Amniotic epithelial cell (primary cell): ENCODE measurements around the gene CNN1.
A peak's percentile ranks its signal among the peaks of the same experiment; 100 is the strongest.

Source experiments
- DNase-seq: peaks from one replicate; pipeline ENCODE4 v3.0.0-alpha.2; 2010; ENCODE audit warnings: low read depth

CNN1 gene

GRCh38 chr19:11538232-11539036 is at the start of gene CNN1:
CNN1 (plus strand) TSS chr19:11538851; CDS start chr19:11538928, 77 bp downstream.
- DNase-seq: peak; percentile 67

GRCh38 chr19:11489378-11489777 is 49.3 kb upstream of the CNN1 start:
- no peak for DNase-seq

DNA sequence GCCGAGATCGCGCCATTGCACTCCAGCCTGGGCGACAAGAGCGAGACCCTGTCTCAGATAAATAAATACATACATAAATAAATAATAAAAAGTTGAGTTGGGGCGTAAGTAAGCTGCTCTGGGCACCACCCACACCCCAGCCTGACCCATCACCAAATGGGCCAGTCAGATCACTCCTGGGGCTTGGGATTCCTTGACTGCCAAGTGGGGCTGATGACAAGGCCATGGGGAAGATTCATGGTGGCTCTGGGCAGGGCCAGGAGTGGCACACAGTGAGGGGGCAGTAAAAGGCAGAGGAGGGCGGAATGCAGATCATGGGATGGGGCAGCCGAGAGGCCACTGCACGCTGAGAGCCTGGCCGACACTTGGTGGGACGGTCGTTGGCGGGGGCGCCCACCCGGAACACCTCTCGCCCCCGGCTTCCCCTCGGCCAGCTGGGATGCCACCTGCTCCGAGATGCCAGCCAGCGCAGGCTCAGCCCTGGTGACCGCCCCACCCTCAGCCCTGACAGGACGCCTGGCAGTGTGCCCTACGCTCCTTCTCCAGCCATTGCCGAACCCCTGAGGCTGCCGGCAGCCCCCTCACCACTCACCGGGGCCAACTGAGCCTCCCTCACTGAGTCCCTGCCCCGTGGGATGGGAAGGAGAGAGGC is 43.9 kb upstream of the CNN1 start:
- no peak for DNase-seq

DNA sequence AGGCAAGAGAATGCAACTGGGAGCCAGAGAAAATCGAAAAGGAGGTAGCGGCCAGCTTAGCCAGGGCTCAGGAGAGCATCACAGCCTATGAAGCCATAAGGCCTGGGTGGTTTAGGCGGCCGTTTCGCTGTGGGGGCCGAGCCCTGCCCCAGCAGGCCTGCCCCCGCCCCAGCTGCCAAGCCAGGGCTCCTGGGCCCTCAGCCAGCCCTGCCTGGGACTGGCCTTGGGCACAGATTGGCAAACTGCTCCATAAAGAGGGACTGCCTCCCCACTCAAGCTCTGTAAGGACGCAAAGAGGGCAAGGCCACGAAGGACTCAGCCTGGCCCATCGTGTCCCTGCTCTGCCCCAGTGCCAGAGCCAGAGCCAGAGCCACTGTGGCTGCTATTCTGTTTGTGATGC is 43.2 kb upstream of the CNN1 start:
- DNase-seq: no peak

DNA sequence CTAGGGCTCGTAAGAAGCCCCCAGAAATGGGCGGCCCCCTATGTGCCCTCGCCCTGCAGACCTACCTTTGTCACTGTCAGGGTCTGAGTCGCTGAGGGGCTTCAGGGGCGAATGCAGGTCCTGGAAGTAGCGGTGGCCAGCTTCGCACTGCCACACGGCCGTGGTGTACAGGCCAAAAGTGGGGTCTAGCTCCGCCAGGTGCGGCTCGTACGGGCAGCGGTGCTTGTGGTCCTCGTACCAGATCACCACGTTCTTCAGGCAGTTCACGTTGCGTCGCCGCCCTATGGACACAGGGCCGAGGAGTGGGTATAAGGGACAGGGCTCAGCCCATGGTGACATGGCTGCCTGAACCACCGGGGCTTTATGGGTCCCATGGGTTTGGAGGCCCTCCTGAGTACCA is 42.8 kb upstream of the CNN1 start:
- DNase-seq: no peak

GRCh38 chr19:11496391-11497163 is 42.1 kb upstream of the CNN1 start:
- DNase-seq: peak; percentile 85

DNA sequence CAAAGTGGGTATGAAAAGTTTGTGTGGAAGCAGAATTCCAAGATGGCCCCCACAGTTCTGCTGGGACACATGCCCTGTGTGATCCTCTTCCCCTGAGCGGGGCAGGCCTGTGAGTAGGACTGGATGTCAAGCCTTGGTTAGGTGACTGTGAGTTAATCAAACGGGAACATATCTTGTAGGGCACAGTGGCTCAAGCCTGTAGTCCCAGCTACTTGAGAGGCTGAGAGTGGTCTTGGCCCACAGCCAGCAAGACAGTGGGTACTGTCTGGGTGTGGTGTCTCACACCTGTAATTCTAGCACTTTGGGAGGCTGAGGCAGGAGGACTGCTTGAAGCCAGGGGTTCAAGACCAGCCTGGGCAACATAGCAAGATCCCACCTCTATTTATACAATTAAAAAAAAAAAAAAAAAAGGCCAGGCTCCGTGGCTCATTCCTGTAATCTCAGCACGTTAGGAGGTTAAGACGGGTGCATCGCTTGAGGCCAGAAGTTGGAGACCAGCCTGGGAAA is 39.4 kb upstream of the CNN1 start:
- DNase-seq: no peak

DNA sequence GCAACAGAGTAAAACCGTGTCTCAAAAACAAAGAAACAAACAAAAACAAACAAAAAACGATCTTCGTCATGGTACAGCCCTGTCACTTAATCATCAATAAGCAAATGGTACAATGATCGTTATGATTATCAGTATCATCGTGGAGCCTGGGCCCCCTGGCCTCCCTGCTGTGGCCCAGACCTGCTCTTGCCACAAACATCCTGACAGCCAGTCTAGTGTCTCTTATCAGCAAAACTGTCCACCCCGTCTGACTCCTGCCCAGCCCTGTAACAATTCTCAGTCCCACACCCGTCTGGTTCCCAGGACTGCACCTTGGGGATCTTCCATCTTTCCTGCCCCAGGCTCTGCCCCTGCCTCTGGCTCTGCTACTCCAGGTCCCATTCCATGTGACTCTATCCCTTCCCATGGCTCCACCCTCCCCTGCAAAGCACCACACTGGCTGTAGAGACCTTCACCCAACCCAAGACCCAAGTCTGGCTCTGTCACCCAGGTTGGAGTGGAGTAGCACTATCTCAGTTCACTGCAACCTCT is 38.7 kb upstream of the CNN1 start:
- no peak for DNase-seq

GRCh38 chr19:11504502-11505031 is 34.1 kb upstream of the CNN1 start:
- no peak for DNase-seq

DNA sequence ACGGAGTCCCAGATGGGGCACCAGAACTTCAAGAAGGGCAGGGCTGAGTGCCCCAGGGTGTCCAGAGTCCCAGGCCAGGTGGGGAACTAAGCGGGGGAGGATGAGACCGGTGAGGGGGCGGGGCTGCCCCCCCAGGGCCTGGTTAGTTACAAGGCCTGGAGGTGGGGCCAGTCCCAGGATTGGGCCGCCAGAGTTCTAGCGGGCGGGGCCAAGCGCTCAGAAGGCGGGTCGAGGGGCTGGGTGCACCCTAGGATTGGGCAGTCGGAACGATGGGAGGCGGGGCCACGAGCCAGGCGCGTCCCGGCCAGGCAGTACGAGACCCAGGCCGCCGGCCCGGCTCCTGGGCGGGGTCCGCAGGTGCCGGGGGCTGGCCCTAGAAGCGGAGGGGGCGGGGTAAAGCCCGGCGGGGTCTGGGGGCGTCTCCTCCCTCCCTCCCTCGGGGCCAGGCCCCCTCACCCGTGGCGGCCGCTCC is 33.6 kb upstream of the CNN1 start:
- DNase-seq: peak; percentile 90

DNA sequence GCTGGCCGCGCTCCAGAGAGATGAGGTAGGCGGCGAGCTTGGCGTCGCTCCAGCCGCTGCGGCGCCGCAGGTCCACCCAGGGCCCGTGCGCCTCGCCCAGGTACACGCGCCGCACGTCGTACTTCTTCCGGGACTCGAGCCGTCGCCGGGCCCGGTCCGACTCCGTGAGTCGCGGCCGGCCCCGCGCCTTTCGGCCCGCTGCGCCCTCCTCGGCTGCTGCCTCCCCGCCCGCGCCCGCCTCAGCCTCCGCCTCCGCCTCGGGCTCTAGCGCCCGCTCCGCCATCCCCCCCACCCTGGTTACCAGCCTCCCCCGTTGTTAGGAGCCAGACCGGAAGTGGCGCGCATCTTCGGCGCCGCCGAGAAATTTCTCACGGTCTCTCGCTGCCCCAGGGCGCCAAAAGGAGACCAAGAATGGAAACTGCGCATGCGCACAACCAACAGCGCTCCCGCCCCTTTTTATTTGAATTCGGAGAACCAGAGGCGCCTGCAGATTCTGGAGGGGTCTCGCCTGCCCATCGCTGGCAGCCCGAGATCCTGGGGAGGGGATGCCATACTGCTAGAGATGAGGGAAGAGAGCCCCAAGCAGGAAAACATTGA is 33.0 kb upstream of the CNN1 start, which contains the start of gene ZNF653:
Gene ZNF653, minus strand, starts transcription at position 336 of the 597 bp plus-strand sequence. Its CDS starts 53 bp downstream, at position 283.
- peak; percentile 85 for DNase-seq

- peak; percentile 7 for DNase-seq
Observed at GRCh38 chr19:11506101-11506555, 32.5 kb upstream of the CNN1 start.

DNA sequence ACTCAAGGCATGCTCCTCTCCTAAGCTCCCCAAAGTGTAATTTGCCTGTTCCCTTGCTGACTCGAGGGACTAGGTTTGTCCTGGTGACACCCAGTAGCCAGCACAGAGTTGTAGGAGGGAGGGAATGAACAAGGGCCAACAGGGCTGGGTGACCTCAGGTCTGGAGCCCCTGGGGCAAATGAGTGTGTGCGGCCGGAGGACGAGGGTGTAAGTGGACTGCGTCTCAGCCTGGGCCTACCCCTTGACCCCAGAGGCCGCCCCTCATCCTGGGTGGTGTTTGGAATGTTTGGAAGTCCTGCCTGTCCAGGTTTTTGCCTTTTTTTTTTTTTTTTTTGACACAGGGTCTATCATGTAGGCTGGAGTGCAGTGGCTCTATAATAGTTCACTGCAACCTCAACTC is 31.7 kb upstream of the CNN1 start:
- DNase-seq: no peak

GRCh38 chr19:11507370-11508078 is 31.1 kb upstream of the CNN1 start:
- no peak for DNase-seq

- DNase-seq: no peak
Observed at GRCh38 chr19:11510444-11510843, 28.2 kb upstream of the CNN1 start.

DNA sequence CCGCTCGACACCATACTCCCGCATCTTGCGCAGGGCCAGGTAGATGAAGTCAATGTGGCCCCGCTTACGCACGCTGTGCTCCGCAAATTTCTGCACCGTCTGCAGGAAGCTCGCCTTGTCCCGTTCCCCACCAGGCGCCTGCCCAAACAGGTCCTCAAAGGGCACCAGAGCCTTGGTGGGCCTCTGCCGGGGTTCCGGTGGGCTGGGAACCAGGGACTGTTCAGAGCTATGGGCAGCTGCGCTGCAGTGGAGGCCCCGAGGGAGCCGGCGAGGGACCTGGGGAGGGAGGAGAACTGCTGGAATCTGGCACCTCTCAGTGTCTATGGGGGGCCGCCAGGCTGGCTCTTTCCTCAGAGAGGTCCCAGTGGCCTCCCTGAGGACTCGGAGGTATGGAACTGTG is 24.7 kb upstream of the CNN1 start:
- DNase-seq: no peak

DNA sequence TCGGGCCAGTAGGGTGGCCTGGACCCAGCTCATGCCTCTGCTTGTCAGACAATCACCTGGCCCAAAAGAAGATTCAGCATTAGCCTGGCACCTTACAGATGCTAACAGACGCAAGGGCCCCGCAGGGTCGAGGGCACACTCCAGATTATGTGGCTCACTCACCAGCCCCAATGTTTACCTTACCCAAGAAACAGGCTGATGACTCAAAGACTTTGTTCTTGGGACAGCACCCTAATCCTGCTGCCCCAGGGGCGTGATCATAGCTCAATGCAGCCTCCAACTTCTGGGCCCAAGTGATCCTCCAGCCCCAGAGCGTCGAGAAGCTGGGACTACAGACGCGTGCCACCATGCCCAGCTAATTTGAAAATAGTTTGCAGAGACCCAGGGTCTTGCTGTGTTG is 19.5 kb upstream of the CNN1 start:
- DNase-seq: no peak

DNA sequence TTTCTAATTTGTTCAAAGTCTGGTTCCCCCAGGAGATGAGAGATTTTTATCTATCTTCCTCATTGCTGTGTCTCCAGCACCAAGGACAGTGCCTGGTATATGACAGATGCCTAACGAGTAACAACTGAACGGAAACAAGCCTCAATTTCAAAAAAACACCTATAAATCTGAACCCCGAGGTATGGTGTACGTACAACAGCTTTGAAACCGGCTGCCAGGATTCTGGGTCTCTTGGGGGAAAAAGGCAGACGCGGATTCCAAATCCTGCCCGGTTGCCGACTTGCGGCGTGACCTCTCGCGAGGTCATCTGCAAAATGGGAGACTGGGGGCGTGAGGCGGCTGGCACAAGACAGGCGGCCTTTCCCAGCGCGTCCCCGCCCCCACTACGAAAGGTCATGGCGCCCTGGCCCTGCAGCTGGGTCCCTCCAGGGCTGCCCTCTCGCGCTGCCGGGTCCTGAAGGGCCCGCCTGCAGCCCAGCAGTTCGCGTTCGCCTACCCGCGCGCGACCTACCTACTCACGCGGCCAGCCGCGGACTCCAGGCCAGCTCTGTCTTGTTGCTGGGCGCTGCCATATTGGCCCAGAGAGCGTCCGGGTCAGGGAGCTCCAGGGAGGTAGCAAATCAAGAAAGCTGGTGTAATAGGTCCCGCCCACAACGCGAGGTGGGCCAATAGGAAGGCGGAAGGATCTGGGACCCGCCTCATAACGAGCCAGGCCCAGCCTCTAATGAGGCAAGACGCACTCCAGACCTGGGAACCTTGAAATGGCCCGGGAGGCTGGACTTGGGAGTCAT is 9.9 kb upstream of the CNN1 start, which contains the start of gene ECSIT:
Gene ECSIT, minus strand, starts transcription at position 584 of the 791 bp plus-strand sequence. CDS start 9,964 bp downstream, outside the sequence.
- peak; percentile 99 for DNase-seq

DNA sequence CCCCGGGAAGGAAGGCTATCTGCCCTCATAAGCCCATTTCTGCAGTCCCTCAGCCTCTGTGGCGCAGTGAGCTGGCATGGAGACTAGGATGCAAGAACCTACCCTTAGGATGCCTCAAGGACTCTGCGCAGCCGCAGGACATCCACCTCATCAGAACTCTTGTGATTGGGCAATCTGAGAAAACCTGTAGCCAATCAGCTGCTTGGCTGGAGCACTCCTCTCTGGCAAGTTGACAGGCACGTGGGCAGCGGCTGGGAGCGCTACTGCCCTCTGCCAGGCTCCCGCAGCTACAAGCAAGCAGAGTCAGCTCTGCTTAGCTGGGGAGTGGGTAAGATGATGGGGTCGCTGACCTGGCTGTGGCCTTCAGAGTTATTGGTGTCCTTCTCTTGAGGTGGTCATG is 8.2 kb upstream of the CNN1 start:
- peak; percentile 92 for DNase-seq

DNA sequence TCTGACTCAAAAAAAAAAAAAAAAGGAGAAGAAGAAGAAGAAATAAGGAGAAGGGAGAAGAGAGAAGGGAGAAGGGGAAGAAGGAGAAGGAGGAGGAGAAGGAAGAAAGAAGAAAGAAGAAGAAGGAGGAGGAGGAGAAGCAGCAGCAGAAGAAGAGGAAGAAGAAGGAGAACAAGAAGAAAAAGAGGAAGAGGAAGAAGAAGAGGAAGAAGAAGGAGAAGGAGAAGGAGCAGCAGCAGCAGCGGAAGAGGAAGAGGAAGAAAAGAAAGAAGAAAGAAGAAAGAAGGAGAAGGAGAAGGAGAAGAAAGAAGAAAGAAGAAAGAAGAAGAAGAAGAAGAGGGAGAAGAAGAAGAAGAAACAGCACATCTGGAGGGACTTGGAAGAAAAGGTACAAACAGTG is 4.1 kb upstream of the CNN1 start:
- DNase-seq: no peak
